Lower leg skin (tissue), 3 donors: Measurements from ENCODE around the gene ASCC1.

ENCODE experiments used
- POLR2A ChIP-seq, 2 donors: fragments of 450-650 bp; IDR thresholded peaks; one replicate each; pipeline ENCODE4 v1.6.1; 2016 to 2017; ENCODE audit warnings: antibody characterized with exemption in 2 of 2, mild to moderate bottlenecking in 1 of 2, moderate library complexity in 1 of 2
- TF ChIP-seq, protein P1 (sequence below), 3 donors: fragments of 450-650 bp; IDR thresholded peaks; one replicate each; pipeline ENCODE4 v1.5.1; 2016; ENCODE audit warnings: antibody characterized with exemption in 3 of 3, mild to moderate bottlenecking in 3 of 3, moderate library complexity in 2 of 3

- TF ChIP-seq, protein P1, sequence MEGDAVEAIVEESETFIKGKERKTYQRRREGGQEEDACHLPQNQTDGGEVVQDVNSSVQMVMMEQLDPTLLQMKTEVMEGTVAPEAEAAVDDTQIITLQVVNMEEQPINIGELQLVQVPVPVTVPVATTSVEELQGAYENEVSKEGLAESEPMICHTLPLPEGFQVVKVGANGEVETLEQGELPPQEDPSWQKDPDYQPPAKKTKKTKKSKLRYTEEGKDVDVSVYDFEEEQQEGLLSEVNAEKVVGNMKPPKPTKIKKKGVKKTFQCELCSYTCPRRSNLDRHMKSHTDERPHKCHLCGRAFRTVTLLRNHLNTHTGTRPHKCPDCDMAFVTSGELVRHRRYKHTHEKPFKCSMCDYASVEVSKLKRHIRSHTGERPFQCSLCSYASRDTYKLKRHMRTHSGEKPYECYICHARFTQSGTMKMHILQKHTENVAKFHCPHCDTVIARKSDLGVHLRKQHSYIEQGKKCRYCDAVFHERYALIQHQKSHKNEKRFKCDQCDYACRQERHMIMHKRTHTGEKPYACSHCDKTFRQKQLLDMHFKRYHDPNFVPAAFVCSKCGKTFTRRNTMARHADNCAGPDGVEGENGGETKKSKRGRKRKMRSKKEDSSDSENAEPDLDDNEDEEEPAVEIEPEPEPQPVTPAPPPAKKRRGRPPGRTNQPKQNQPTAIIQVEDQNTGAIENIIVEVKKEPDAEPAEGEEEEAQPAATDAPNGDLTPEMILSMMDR (IDR thresholded peaks at IDR 0.05): no peak
- TF ChIP-seq POLR2A (IDR thresholded peaks at IDR 0.05): no peak
These were observed 144.0 kb downstream of the ASCC1 start for GRCh38 chr10:72072046-72072445.
